ENCODE data around the gene MYCBP2. TPM values are rescaled to one million over a fixed set of nuclear protein-coding genes. Genes with fewer than 3 reads are reported as not detected.
A peak's percentile ranks its signal among the peaks of the same experiment; 100 is the strongest.

MYCBP2 gene
- total and polyA plus RNA-seq, 10 donors: 55.2 to 251 (median 200) TPM

GRCh38 chr13:77335543-77335942, 8.6 kb upstream of the MYCBP2 start:
- intact Hi-C loops (cut with DNase I; ENCODE audit: low total_unique reads): no loop called here
- H3K9me3 ChIP-seq: no peaks in the 10 kb centered on the region
- peaks cover 3 to 59% (median 17%) of the 10 kb centered on the region in 6 donors for H3K4me1 ChIP-seq
- H3K27me3 ChIP-seq (replicated peaks in 1 of 7): no peaks in the 10 kb centered on the region
- no peak overlapping the region for H3K27ac ChIP-seq
- no peak overlapping the region for H3K4me3 ChIP-seq
- no peak for DNase-seq
- no peaks in the 10 kb centered on the region for H3K36me3 ChIP-seq
- no peak for TF ChIP-seq CTCF (IDR thresholded peaks at IDR 0.05 in 8 of 11, conservative IDR thresholded peaks at IDR 0.05 in 3 of 11)
- no peak for TF ChIP-seq POLR2AphosphoS5 (IDR thresholded peaks at IDR 0.05)
- no peak for TF ChIP-seq POLR2A (IDR thresholded peaks at IDR 0.05)

GRCh38 chr13:77333594-77333993, 6.7 kb upstream of the MYCBP2 start:
- no peaks in the 10 kb centered on the region for H3K9me3 ChIP-seq
- H3K36me3 ChIP-seq: no peaks in the 10 kb centered on the region
- intact Hi-C loops (cut with DNase I; ENCODE audit: low total_unique reads): no loop called here

GRCh38 chr13:77331421-77331820, 4.5 kb upstream of the MYCBP2 start:
- intact Hi-C loops (cut with DNase I; ENCODE audit: low total_unique reads): no loop called here
- Histone ChIP-seq H3K4me3 (no peak overlapping the region), H3K27me3 (replicated peaks in 1 of 7) (no peaks in the 10 kb centered on the region), H3K27ac (peak overlapping the region in 2 of 8 donors; percentile 97 to 98), H3K4me1 (peaks cover 23 to 53% (median 30%) of the 10 kb centered on the region in 6 donors), H3K9me3 (no peaks in the 10 kb centered on the region), H3K36me3 (no peaks in the 10 kb centered on the region)
- 87 to 96% (median 93%) methylated on average over 2 of the region's 2 CpGs for WGBS, 5 donors
- DNase-seq: no peak
- TF ChIP-seq POLR2A (IDR thresholded peaks at IDR 0.05): no peak
- no peak for TF ChIP-seq POLR2AphosphoS5 (IDR thresholded peaks at IDR 0.05)
- TF ChIP-seq CTCF (IDR thresholded peaks at IDR 0.05 in 8 of 11, conservative IDR thresholded peaks at IDR 0.05 in 3 of 11): no peak

More at GRCh38 chr13:77333594-77333993, 6.7 kb upstream of the MYCBP2 start:
- H3K27ac ChIP-seq: no peak overlapping the region
- H3K27me3 ChIP-seq (replicated peaks in 1 of 7): no peaks in the 10 kb centered on the region
- 48 to 81% (median 66%) methylated on average over 4 of the region's 4 CpGs for WGBS, 5 donors
- no peak overlapping the region for H3K4me3 ChIP-seq
- peaks cover 13 to 53% (median 17%) of the 10 kb centered on the region in 6 donors for H3K4me1 ChIP-seq
- TF ChIP-seq POLR2A (IDR thresholded peaks at IDR 0.05): no peak
- TF ChIP-seq POLR2AphosphoS5 (IDR thresholded peaks at IDR 0.05): no peak
- TF ChIP-seq CTCF (IDR thresholded peaks at IDR 0.05 in 8 of 11, conservative IDR thresholded peaks at IDR 0.05 in 3 of 11): no peak
- no peak for DNase-seq

DNA sequence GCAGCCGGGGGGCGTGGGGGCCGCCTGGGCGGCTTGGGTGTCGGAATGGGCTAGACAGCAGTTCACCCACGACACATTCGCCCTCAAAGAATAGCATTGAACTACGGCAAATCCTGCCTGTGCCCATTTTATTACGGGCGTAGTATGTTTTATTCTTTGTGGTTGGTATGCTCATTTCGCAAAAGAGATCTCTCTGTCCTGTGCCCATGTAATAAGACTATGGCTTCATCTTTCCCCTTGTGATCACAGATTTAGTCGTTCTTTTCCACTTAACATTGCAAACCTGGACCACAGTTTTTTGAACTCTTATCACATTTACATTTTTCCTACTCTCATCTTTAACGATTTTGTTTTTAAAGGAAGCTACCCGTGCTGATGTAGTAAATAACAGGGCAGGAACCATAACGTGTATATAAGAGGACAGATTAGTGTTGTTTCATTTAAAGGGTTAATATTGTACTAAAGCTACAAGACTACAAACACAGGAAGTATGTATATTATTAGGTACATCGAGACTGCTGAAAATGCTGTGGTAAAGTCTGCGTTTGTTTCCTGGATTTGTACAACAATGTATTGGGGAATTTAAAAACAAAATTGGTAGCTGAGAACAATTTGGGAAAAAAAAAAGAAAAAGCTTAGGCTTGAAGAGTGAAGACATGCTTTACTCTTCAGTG, 3.2 kb upstream of the MYCBP2 start:
- WGBS, 5 donors: 0 to 1% (median 0%) methylated on average over 13 to 17 of the region's 17 CpGs
- peaks cover 23 to 51% (median 31%) of the 10 kb centered on the region in 6 donors for H3K4me1 ChIP-seq
- H3K27me3 ChIP-seq (replicated peaks in 1 of 7): no peaks in the 10 kb centered on the region
- H3K36me3 ChIP-seq: no peaks in the 10 kb centered on the region
- intact Hi-C loops (cut with DNase I; ENCODE audit: low total_unique reads): no loop called here
- DNase-seq: no peak
- no peaks in the 10 kb centered on the region for H3K9me3 ChIP-seq
- H3K27ac ChIP-seq: peak overlapping the region; percentile 76 to 98 (median 94)
- H3K4me3 ChIP-seq: peak overlapping the region; percentile 40 to 93 (median 78)
- TF ChIP-seq CTCF (IDR thresholded peaks at IDR 0.05 in 8 of 11, conservative IDR thresholded peaks at IDR 0.05 in 3 of 11): no peak
- TF ChIP-seq POLR2A (IDR thresholded peaks at IDR 0.05): no peak
- no peak for TF ChIP-seq POLR2AphosphoS5 (IDR thresholded peaks at IDR 0.05)
